NCI-H187 treated with DMSO at 0.1 percent for 48 hours (cell line): ENCODE results near the gene CCDC148.
"Not testable (repeated sequence)": the region's sequence is repeated elsewhere in the genome, so short reads cannot be mapped to it uniquely, and the experiment has no call there.

ENCODE experiments used
- DNase-seq: peaks from one replicate; lab custom pipeline; 2025; lab: John Stamatoyannopoulos, UW

Gene CCDC148

GRCh38 chr2:158482594-158482993 lies 26.0 kb upstream of the CCDC148 start:
- DNase-seq: no peak

DNA sequence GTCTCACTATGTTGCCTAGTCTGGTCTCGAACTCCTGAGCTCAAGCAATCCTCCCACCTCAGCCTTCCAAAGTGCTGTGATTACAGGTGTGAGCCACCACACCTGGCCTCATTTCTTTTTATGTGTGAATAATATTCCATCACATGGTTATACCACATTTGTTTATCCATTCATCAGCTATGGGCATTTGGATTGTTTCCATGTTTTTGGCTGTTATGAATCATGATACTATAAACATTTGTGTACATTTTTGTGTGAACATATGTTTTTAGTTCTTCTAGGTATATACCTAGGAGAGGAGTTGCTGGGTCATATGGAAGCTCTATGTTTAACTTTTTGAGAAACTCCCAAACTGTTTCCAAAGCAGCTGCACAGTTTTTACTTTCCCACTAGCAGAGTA lies 24.6 kb upstream of the CCDC148 start:
- no peak for DNase-seq

- DNase-seq: no peak
Measured at GRCh38 chr2:158478816-158479215, 22.3 kb upstream of the CCDC148 start.

DNA sequence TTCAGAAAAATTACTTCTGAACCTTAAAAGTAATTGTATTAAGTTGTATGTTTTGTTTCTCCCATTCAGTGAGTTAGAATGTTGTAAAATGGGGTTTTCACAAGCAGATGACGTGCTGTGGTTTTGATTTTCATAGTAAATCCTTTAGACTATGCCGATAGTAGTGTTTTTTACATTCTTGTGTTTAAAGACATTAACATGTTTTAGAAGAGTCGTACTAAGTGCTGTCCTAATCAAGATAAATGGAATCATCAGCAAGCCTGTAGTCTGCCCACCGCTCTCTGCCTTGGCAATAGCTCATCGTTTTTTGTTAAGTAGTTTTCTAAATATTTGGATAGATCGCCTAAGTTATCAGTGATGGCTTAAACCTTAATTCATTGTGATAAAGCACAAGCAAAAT lies 21.7 kb upstream of the CCDC148 start:
- no peak for DNase-seq

DNA sequence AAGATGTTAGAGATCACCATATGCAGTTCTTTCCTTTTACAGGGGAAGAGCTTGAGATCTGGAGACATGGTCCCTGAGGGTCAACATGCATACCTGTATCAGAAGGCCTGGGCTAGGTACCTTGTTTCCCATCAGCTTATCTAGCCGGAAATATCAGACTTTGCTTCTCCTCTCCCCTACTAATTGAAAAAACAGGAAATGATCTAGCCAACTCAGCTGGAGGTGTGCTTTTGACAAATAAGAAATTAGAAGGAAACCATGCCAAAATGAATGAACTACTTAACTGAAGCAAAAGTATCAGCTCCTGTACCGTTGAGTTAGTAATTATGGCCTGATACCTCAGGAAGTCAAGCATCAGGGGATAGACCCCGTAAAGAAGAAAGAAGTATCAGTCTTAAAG lies 20.6 kb upstream of the CCDC148 start:
- DNase-seq: no peak

- not testable (repeated sequence) for DNase-seq
Measured at GRCh38 chr2:158474526-158475011, 18.0 kb upstream of the CCDC148 start.

- no peak for DNase-seq
Measured at GRCh38 chr2:158473719-158474392, 17.3 kb upstream of the CCDC148 start.

DNA sequence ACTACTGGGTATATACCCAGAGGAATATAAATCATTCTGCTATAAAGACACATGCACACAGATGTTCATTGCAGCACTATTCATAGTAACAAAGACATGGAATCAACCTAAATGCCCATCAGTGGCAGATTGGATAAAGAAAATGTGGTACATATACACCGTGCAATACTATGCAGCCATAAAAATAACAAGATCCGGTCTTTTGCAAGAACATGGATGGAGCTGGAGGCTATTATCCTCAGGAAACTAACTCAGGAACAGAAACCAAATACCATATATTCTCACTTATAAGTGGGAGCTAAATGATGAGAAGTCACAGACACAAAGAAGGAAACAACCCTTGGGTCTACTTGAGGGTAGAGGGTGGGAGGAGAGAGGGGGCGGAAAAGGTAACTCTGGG lies 16.7 kb upstream of the CCDC148 start:
- DNase-seq: not testable (repeated sequence)

DNA sequence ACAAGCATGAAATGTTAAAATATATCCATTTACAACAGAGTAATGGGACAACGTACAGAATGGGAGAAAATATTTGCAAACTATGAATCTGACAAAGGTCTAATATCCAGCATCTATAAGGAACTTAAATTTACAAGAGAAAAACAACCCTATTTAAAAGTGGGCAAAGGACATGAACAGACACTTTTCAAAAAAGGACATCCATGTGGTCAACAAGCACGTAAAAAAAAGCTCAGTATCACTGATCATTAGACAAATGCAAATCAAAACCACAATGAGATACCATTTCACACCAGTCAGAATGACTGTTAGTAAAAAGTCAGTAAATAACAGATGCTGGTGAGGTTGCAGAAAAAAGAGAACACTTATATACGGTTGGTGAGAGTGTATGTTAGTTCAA lies 16.3 kb upstream of the CCDC148 start:
- DNase-seq: not testable (repeated sequence)

- DNase-seq: no peak
Measured at GRCh38 chr2:158467248-158467647, 10.7 kb upstream of the CCDC148 start.

DNA sequence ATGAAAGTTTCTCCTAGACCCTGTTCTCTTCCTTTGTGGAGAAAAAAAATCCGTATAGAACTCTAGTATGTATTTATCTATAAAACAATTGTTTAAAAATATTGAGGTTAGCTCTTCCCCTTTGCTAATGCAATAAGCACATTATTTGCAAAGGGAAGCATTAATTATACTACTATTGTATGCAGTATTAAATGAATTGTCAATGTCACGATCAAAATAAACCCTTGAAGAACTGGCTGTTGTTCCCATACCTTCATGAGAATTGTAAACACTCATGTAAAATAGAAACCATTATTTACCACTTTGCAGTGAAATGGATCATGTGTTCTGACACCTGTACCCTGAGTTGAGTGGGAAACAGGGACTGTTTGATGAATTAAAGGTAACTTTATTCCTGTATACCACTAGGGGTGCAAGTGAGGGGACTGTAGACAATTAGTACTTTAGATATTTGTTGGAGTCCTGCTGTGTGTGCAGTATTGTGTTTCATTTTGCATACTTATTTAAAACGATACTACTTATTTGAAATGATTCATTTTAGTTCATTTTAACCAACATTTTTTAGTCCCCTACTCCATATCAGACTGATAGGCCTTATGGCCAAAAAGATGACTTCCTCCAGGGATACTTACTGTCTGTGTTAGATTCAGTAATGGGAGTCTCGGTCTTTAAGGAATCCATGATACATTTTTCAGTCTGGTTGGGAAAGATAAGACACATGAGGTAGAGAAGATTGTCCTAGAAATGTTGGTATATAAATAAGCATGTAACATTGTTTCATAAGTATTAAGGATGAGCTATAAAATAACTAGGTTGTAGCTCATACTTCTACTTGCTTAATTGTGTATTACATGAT lies 8.1 kb upstream of the CCDC148 start:
- DNase-seq: no peak

DNA sequence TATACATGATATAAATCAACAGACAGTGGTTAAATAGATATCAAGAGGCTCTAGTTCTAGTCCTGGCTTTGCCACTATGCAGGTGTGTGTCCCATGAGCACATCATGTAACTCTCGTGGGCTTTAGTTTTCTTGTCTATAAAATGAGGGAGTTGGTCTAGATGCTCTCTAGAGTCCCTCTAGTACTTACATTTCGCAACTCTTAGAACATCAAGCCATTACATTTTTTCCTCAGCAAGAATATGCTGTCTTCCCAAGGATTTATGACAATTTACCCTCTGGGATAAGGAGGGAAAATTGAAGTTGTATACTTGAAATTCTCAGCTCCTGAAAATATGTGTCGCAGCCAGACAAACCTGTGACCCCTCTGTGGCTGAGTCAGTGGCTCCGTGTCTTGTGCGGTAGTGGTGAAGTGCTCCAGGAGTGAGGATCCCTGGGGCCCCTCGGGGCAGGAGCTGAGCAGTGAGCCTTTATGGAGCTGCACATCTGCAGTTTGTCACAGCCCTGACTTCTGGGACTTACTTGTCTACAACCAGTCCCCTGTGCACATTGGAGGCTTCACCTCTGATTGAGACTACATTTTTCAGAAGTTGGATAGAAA lies 7.0 kb upstream of the CCDC148 start:
- DNase-seq: no peak

DNA sequence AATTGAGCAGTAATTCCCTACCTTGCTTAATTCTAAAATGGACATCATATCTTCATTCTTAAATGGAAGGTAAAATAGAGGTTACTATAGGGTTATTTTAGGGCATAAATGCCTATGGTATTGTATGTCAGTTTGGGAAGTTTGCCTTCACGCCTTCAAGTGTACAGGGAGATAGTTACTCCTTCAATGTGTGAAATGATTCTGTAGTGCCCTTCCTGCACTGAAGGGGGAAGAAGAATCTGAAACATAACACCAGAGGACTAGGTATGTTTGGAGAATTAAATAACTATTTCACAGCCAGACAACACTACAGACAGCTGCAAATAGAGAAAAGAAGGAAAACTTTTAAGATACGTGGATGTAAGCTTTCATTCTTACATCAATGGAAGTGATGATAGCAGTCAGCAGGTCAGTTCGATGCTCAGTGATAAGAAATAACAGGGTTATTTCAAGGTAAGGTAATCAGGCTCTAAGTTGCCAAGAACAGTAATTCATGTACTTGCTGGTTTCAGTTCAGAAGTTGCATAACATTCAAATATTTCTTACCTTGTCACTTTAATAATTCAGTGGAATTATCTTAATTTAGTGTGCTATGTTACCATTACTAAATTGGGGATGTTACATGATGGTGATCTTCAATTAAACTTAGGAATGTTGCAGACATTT lies 4.2 kb upstream of the CCDC148 start:
- DNase-seq: no peak

GRCh38 chr2:158459161-158460003 lies 2.8 kb upstream of the CCDC148 start:
- no peak for DNase-seq

DNA sequence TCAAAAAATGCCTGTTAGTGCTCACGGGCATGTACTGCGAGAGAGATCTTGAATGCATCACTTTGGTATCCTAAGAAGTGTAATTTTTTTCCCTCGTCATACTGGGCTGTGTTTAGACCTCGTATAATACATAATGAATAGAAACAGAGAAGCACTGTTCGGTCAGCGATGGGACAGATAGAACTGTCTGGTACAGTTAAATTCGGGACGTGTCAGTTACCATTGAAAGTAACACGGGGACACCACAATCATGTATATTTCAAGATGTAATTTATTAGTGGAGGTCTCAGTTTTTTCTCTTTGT lies 2.0 kb upstream of the CCDC148 start:
- no peak for DNase-seq

DNA sequence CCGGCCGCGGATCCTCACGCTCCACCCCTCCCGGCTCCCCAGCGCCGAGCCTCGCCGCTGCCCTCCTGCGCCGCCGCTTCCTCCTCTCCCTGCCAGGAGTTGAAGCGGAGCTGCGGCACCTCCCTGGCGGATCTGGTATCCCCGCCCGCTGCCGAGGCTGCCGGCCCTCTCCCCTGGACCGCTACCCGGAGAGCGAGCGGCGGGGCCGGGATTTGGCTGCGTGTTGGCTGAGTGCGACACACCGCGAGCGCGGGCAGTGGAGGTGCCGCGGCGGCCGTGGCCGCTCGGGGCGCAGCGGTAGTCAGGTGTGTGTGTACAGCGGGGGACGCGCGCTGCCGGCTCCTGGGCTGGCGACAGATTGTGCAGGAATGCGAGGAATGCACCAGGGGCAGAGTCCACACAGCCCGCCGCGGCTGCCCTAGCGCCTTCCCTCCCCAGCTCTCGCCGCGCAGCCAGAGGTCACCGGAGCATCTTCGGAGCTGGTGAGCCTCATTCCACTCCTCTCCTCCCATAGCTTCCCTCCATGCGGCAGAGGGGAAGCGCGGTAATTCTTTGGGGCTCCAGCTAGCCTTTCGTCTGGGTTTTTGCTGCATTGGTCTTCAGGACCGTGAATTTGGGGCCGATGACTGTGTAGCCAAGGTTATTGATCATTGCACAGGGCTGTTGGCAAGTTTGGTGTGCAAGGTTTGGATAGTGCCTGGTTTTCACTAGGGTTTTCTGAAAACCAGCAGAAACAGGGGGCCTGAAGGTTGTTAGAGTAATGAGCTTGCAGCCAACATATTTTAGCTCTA lies 1.5 kb upstream of the CCDC148 start:
- DNase-seq: no peak

DNA sequence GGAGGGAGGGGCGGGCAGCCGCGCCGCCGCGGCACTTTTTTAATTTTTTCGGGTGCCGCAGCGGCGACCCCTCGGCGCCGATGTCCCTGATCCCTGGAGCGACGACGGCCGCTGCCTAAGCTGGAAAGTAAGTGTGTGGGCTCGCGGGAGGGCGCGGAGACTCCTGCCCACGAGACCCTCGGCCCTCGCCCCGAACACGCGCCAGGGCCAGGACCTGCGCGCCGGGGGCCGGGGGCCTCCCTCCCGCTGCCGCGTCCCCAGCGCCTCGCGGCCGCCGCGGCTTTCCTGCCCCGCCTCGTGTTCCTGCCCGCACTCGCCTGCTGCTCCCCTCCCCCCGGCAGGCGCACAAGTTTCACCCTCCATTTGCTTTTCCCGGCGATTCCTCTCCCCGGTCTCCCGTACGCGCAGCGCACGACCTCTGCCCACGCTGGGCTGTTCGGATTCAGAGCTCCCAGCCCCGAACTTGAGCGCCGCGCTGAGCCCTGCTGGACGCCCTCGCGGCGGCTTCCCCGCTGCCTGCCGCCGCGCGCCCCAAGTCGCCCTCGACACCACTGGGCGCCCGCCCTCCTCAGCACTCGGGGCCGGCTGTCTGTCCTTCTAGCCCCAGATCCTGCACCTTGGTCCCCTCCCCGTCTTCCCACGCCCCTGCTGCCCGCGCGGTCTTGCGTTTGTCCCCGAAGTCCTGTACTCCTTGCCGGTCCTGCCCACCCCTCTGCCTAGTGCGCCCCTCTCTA lies 706 bp upstream of the CCDC148 start:
- no peak for DNase-seq

DNA sequence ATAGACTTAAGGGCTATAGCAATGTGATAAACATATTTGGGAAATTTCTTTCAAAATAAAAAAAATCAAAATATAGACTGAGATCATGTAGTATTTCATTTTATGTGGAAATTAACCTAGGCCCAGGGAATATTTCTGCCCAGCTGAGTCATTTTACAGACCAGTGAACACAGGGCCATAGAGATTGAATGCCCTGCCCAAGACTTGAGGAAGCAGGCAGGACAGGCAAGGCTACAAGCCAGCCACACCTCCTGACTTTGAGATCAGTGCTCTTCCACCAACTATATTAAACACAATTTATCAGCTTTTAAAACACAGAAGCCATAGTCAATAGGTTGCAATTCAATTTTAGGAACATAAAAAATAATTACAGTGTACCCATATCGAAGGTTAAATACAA lies 12.9 kb downstream of the CCDC148 start:
- no peak for DNase-seq

DNA sequence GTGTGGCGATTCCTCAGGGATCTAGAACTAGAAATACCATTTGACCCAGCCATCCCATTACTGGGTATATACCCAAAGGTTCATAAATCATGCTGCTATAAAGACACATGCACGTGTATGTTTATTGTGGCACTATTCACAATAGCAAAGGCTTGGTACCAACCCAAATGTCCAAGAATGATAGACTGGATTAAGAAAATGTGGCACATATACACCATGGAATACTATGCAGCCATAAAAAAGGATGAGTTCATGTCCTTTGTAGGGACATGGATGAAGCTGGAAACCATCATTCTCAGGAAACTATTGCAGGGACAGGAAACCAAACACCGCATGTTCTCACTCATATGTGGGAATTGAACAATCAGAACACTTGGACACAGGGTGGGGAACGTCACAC lies 17.5 kb downstream of the CCDC148 start:
- DNase-seq: not testable (repeated sequence)

GRCh38 chr2:158433716-158434115 lies 22.8 kb downstream of the CCDC148 start:
- DNase-seq: not testable (repeated sequence)
